Inferior parietal cortex (tissue), 1 donor: ENCODE measurements around the gene CRACDL.

ENCODE experiments used
- DNase-seq: peaks from one replicate; pipeline ENCODE4 v3.0.0-alpha.2; 2016; ENCODE audit errors: extremely low spot score

The CRACDL gene

DNA sequence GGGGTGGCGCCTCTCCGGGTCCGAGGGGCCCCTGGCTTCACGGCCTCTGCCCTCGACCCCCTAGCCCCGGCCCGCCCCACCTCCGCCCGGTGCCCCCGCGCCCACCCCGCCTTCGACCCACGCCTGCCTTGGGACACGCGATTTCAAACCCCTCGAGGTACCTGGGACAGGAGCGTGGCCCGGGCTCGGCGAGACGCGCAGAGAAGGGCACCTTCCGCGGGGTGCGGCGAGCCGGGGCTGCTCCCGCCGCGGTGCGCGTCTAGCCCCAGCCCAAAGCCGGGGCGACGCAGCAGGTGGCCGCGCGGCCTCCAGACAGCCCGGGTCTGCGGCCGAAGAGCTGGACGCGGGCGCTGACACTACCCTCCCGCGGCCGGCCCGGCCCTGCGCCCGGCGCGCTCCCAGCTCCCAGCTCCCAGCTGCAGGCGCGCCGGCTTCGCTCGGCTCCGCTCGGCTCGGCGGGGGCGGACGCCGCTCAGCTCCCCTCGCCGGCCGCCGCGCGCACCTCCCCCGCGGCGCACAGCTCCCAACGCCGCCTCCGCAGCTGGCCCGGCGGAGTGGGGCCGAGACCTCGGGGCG is at the start of gene CRACDL:
Gene CRACDL, minus strand, starts transcription at position 449 of the 576 bp plus-strand sequence. CDS start 89,425 bp downstream, outside the sequence.
- DNase-seq: no peak

- DNase-seq: no peak
These were observed 39.6 kb upstream of the CRACDL start for GRCh38 chr2:98975611-98976010.

DNA sequence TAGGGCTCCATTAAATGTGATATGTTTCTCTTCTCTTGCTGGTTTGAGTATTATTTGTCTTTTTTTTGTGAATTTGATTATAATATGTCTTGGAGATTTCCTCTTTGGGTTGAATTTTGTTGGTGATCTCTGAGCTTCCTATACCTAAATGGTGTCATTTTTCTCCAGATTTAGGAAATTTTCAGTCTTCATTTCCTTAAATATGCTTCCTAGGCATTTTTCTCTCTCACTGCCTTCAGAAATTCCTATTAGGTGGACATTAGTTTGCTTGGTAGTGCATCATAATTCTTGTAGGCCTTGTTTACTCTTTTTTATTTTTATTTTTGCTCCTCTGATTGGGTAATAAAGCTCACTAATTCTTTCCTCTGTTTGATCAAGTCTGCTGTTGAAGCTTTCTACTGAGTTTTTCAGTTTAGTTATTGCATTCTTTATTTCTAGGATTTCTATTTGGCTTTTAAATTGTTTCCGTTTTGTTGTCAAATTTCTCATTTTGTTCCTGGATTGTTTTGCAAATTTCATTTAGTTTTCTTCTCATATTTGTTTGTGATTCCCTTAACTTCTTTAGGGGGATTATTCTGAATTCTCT is 36.6 kb upstream of the CRACDL start:
- DNase-seq: no peak

GRCh38 chr2:98959810-98960507 is 23.9 kb upstream of the CRACDL start:
- DNase-seq: no peak

GRCh38 chr2:98952966-98953365 is 16.9 kb upstream of the CRACDL start:
- no peak for DNase-seq

DNA sequence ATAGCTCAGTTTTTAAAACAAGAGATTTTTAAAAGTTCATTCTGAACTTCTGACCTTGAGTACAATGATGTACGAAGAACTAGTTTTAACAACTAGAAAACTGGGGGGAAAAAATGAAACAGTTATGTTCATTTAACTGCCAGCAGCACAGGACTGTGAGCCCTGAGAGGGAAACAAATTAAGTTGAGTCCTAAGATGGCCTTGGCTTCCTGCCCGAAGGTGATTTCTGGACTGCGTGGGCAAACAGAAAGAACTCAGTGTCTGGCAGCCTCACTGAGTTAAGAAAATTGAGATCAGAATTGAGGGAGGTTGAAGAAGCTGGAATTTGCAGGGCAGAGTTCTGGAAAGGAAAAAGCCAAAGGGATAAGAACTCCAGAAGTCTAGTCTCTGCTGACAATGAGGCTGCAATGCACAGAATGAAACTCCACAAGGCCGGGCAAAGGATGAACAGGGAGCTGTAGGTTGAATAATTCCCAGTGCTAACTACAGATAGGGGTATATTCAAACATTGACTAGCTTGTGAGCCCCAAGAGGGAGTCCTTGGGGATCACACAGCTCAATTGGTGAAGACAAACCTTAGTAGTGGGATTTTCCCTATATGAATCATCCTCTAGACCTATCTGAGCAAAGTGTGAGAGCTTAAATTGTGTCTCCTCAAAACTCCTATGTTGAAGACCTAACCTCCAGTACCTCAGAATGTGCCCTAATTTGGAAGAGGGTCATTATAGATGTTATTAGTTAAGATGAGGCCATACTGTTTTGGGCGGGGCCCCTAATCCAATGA is 13.1 kb upstream of the CRACDL start:
- DNase-seq: no peak

DNA sequence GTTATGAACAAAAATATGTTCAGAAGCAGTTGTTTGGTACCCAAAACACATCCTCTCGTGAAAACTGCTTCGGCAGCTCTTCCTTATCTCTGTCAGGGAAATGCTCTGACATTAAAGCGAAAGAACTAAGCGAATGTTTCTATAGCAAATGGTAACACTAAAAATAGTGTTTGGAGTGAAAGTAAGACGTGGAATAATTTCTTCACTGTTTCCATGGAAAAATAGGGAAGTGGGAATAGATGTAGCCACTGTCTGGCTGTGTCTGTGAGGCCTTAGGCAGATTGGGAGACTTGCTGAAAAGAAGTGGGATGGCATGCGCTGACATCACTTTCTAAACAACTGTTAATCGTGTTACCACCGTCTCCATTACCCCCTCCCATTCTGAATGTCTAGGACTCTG is 11.5 kb upstream of the CRACDL start:
- DNase-seq: no peak

- no peak for DNase-seq
These were observed 10.8 kb upstream of the CRACDL start for GRCh38 chr2:98946855-98947254.

- DNase-seq: no peak
These were observed 8.8 kb upstream of the CRACDL start for GRCh38 chr2:98944775-98945174.

GRCh38 chr2:98940102-98940501 is 4.1 kb upstream of the CRACDL start:
- DNase-seq: no peak

- no peak for DNase-seq
These were observed 1.9 kb upstream of the CRACDL start for GRCh38 chr2:98937906-98938305.

- no peak for DNase-seq
These were observed 627 bp upstream of the CRACDL start for GRCh38 chr2:98936353-98937351.

GRCh38 chr2:98935111-98935770 is 784 bp downstream of the CRACDL start:
- DNase-seq: no peak

- no peak for DNase-seq
These were observed 3.2 kb downstream of the CRACDL start for GRCh38 chr2:98932778-98933343.

- DNase-seq: no peak
These were observed 3.9 kb downstream of the CRACDL start for GRCh38 chr2:98932164-98932563.

DNA sequence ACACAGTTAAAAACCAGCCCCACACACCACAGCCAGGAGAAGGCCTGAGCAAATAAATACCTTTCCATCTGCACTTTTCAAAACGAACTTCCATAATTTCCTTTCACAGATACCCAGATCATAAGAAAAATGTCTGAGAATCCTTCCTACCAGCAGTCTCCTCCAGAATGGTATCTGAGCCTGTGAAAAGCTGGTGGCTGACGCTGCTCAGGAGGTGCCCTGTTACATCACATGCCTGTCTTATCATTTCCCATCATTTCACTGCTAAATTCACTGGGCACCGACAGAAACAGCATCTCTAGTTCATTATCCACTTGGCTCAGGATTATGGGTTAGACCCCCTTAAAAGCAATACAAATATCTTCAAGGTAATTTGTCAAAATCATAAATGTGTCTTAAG is 4.4 kb downstream of the CRACDL start:
- no peak for DNase-seq

DNA sequence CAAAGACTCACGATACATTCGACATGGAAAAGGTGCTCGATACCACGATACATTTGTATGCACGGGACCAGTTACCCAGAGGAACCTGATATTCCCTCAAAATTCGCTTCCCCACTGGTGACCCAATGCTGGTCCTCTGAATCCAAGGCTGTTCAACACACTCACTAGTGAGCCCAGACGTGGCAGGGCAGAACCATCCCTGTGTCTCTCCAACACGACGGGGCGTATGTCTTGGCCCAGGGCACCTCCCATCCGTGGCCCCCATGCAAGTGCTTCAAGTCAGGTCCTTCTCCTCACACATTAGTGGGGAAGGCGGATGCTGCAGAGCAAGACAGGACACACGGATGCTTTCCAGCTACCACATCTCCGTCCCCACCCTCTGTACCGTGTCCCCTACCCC is 6.1 kb downstream of the CRACDL start:
- no peak for DNase-seq

DNA sequence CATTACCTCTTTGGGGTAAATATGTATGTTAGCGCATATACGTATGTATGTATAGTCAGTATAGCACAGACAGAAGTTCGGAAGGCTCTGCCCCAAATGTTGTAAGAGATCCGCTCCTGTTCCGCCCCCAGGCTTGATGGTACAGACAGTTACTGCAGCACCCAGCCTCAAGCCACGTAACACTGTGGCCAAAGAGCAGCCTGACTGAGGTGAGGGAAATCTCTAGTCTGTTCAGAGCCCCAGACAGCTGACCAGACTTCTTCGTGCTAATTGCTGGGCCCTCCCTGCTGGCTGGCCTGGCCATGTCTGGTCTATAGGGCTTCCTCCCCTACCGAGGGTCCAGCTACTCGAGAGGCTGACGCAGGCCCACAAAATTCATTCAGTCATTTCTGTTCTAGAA is 7.8 kb downstream of the CRACDL start:
- DNase-seq: no peak

GRCh38 chr2:98927027-98927426 is 9.0 kb downstream of the CRACDL start:
- no peak for DNase-seq

DNA sequence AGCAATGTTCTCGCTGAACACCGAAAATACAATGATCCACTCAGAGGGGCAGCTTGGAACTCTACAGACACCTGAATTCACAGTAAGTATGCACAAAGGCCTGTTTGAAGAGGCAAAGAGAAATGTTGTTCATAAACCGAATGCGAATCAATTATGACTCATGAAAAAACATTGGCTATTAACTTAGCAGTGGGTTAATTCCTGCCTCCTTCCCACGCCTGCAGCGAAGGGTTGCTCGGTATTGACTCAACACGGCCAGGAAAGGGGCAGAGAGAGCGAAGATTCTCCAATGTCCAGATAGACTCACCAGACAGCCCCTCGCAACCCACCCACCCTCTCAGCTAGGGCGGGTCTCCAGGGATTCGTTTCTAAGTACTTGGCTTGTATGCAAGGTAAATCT is 9.4 kb downstream of the CRACDL start:
- no peak for DNase-seq
